ENCODE measurements around the gene CTNS. TPM values are rescaled to one million over a fixed set of nuclear protein-coding genes. Genes with fewer than 3 reads are reported as not detected.

Gene CTNS
- total RNA-seq, 1 experiment from 2014 or later, result 5.1 TPM

- Mint-ChIP-seq H3K27me3 (ENCODE audit: unreplicated experiment) (no peaks in the 10 kb centered on the region), H3K4me1 (ENCODE audit: low read depth, unreplicated experiment) (no peaks in the 10 kb centered on the region), H3K36me3 (ENCODE audit: insufficient read depth, unreplicated experiment) (peaks cover 16% of the 10 kb centered on the region), H3K9me3 (ENCODE audit: low read depth, unreplicated experiment) (no peaks in the 10 kb centered on the region), H3K4me3 (ENCODE audit: low read depth, unreplicated experiment) (no peak overlapping the region), H3K27ac (ENCODE audit: unreplicated experiment) (no peak overlapping the region)
- DNase-seq, result no peak
- TF ChIP-seq CTCF (IDR thresholded peaks at IDR 0.05; ENCODE audit: unreplicated experiment), result no peak
- intact Hi-C loops (cut with micrococcal nuclease; ENCODE audit: unreplicated experiment), result no loop called here
- no TSS peak for BruUV-seq (replicated peaks)
- CTCF ChIA-PET, result no interaction called here
These were observed 23.4 kb upstream of the CTNS start for GRCh38 chr17:3613124-3613523.

- H3K27ac Mint-ChIP-seq (ENCODE audit: unreplicated experiment), result no peak overlapping the region
- no peak for TF ChIP-seq CTCF (IDR thresholded peaks at IDR 0.05; ENCODE audit: unreplicated experiment)
- H3K27me3 Mint-ChIP-seq (ENCODE audit: unreplicated experiment), result no peaks in the 10 kb centered on the region
- BruUV-seq (replicated peaks), result no TSS peak
- H3K9me3 Mint-ChIP-seq (ENCODE audit: low read depth, unreplicated experiment), result no peaks in the 10 kb centered on the region
- DNase-seq, result no peak
- H3K4me3 Mint-ChIP-seq (ENCODE audit: low read depth, unreplicated experiment), result no peak overlapping the region
- peaks cover 24% of the 10 kb centered on the region for H3K36me3 Mint-ChIP-seq (ENCODE audit: insufficient read depth, unreplicated experiment)
- H3K4me1 Mint-ChIP-seq (ENCODE audit: low read depth, unreplicated experiment), result no peaks in the 10 kb centered on the region
- intact Hi-C loops (cut with micrococcal nuclease; ENCODE audit: unreplicated experiment), result no loop called here
- CTCF ChIA-PET, result no interaction called here
These were observed 21.2 kb upstream of the CTNS start for GRCh38 chr17:3615160-3615870.

GRCh38 chr17:3621146-3621720 lies 15.3 kb upstream of the CTNS start:
- TF ChIP-seq CTCF (IDR thresholded peaks at IDR 0.05; ENCODE audit: unreplicated experiment), result no peak
- CTCF ChIA-PET, result interaction anchor here (0.6 kb wide), 1 partner anchor 38 kb away, joined by 3 read pairs; no protein-coding TSS in a partner anchor
- Mint-ChIP-seq H3K27me3 (ENCODE audit: unreplicated experiment) (no peaks in the 10 kb centered on the region), H3K36me3 (ENCODE audit: insufficient read depth, unreplicated experiment) (peaks cover 14% of the 10 kb centered on the region), H3K27ac (ENCODE audit: unreplicated experiment) (no peak overlapping the region), H3K4me3 (ENCODE audit: low read depth, unreplicated experiment) (no peak overlapping the region), H3K4me1 (ENCODE audit: low read depth, unreplicated experiment) (no peaks in the 10 kb centered on the region), H3K9me3 (ENCODE audit: low read depth, unreplicated experiment) (no peaks in the 10 kb centered on the region)
- BruUV-seq (replicated peaks), result no TSS peak
- intact Hi-C loops (cut with micrococcal nuclease; ENCODE audit: unreplicated experiment), result no loop called here
- no peak for DNase-seq

GRCh38 chr17:3622977-3623594 lies 13.5 kb upstream of the CTNS start:
- no peaks in the 10 kb centered on the region for H3K9me3 Mint-ChIP-seq (ENCODE audit: low read depth, unreplicated experiment)
- H3K36me3 Mint-ChIP-seq (ENCODE audit: insufficient read depth, unreplicated experiment), result peaks cover 14% of the 10 kb centered on the region
- no peaks in the 10 kb centered on the region for H3K4me1 Mint-ChIP-seq (ENCODE audit: low read depth, unreplicated experiment)
- CTCF ChIA-PET, result interaction anchor here (1.1 kb wide), 1 partner anchor 11 kb away, joined by 6 read pairs; no protein-coding TSS in a partner anchor
- no peak for TF ChIP-seq CTCF (IDR thresholded peaks at IDR 0.05; ENCODE audit: unreplicated experiment)
- DNase-seq, result no peak
- intact Hi-C loops (cut with micrococcal nuclease; ENCODE audit: unreplicated experiment), result no loop called here
- BruUV-seq (replicated peaks), result no TSS peak
- H3K4me3 Mint-ChIP-seq (ENCODE audit: low read depth, unreplicated experiment), result no peak overlapping the region
- no peak overlapping the region for H3K27ac Mint-ChIP-seq (ENCODE audit: unreplicated experiment)
- no peaks in the 10 kb centered on the region for H3K27me3 Mint-ChIP-seq (ENCODE audit: unreplicated experiment)

All from Calu3 (cell line).